Testis (tissue), 5 donors: Measurements from ENCODE around the gene MYG1. TPM values are rescaled to one million over a fixed set of nuclear protein-coding genes. Genes with fewer than 3 reads are reported as not detected.

ENCODE experiments used
- DNase-seq: peaks from one replicate; pipeline ENCODE4 v3.0.0-alpha.2; 2019
- H3K27ac ChIP-seq, 2 donors: fragments of 200-600 bp; sonication (generic); one replicate each; pipeline ENCODE4 v1.5.1; 2019
- H3K27me3 ChIP-seq: fragments of 200-600 bp; sonication (generic); one replicate; pipeline ENCODE4 v1.5.1; 2019
- H3K36me3 ChIP-seq: fragments of 200-600 bp; sonication (generic); one replicate; pipeline ENCODE4 v1.5.1; 2017; ENCODE audit warnings: low read depth; ENCODE audit errors: missing control alignments
- H3K4me1 ChIP-seq: fragments of 200-600 bp; sonication (generic); one replicate; pipeline ENCODE4 v1.5.1; 2019
- H3K4me3 ChIP-seq, 2 donors: fragments of 200-600 bp; sonication (generic); one replicate each; pipeline ENCODE4 v1.5.1; 2017 to 2019
- H3K9me3 ChIP-seq: fragments of 200-600 bp; sonication (generic); one replicate; pipeline ENCODE4 v1.5.1; 2017
- POLR2A ChIP-seq: fragments of 450-650 bp; IDR thresholded peaks from one replicate; pipeline ENCODE4 v1.6.1; 2017; ENCODE audit warnings: antibody characterized with exemption, mild to moderate bottlenecking, moderate library complexity
- WGBS, 2 donors: methylation state at CpG; one replicate each; pipeline ENCODE4 v1.1.5; 2018; 5-methylcytosine and 5-hydroxymethylcytosine counted together
- intact Hi-C: fragments of 100-400 bp; cut with DNase I; formaldehyde crosslinking; loops from one replicate; pipeline ENCODE4 v1.15.1; 2023; ENCODE audit warnings: low total_unique reads
- long read RNA-seq, 2 donors: transcript quantifications; one replicate each; lab custom pipeline, GENCODE V29; 2026
- polyA plus RNA-seq: library from polyadenylated mRNA; stranded (reverse); fragments of 350-450 nt; fragmentation: Illumina TruSeq; extraction: RNeasy Lipid Tissue Mini Kit (QIAGEN cat#74804); gene quantifications from one replicate; pipeline ENCODE4 v1.2.3, GENCODE V29; 2014; ENCODE audit warnings: low read depth, low replicate concordance; ENCODE audit not compliant: insufficient read depth
- total RNA-seq, 2 donors: library from RNA; depleted of rRNA; stranded (reverse); fragments of >200 nt; gene quantifications; one replicate each; pipeline ENCODE4 v1.2.3, GENCODE V29; 2016
- TF ChIP-seq, protein P1 (sequence below), 3 experiments: fragments of 450-650 bp in 2 of 3; fragments of 200-600 bp in 1 of 3; sonication (generic) in 1 of 3; IDR thresholded peaks; one replicate each; pipeline ENCODE4 v1.5.1; 2016 to 2019; ENCODE audit warnings: antibody characterized with exemption in 3 of 3, mild to moderate bottlenecking in 2 of 3, moderate library complexity in 1 of 3

Gene MYG1, protein sequence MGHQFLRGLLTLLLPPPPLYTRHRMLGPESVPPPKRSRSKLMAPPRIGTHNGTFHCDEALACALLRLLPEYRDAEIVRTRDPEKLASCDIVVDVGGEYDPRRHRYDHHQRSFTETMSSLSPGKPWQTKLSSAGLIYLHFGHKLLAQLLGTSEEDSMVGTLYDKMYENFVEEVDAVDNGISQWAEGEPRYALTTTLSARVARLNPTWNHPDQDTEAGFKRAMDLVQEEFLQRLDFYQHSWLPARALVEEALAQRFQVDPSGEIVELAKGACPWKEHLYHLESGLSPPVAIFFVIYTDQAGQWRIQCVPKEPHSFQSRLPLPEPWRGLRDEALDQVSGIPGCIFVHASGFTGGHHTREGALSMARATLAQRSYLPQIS
- 100 to 1,000 TPM; 106 to 117 TPM for total RNA-seq
- polyA plus RNA-seq: 287 TPM
- long read RNA-seq, donor 1, transcript C12orf10-201 (7 exons, 1,192 nt): major isoform, 31 of 44 reads
- long read RNA-seq, donor 1, partial matches to known transcripts: 8 of 44 reads
- long read RNA-seq, donor 1, other reads (novel, unspliced or antisense): 0 of 44 reads
- long read RNA-seq, donor 2, transcript C12orf10-201 (7 exons, 1,192 nt): major isoform, 16 of 24 reads
- long read RNA-seq, donor 2, partial matches to known transcripts: 0 of 24 reads
- long read RNA-seq, donor 2, other reads (novel, unspliced or antisense): 0 of 24 reads

DNA sequence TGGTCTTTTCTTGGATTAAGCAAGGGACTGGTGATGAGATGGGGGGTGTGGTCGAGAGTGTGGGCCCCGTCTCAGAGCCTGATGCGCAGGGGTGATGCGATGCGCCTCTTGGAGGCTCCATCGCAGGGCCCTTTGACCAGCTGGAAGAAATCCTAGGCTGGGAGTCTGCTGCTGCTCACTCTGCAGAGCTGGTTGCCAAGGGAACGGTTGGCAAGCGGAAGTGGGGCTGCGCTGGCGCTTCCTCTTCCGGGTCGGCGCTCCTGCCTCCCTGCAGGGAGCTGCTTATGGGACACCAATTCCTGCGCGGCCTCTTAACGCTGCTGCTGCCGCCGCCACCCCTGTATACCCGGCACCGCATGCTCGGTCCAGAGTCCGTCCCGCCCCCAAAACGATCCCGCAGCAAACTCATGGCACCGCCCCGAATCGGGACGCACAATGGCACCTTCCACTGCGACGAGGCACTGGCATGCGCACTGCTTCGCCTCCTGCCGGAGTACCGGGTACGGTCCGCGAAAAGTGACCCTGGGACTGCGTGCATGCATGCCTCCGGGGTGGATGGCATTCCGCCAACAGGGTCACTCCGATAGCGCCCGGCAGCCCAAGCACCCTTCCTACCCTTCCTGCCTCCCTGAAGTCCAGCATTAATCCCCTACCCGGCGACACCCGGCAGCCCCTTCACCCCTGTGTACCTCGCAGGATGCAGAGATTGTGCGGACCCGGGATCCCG, at the start of gene MYG1:
Gene MYG1 (plus strand): TSS at position 242 of the 727 bp plus-strand sequence. CDS start 43 bp downstream, at position 285.
- TF ChIP-seq, protein P1, sequence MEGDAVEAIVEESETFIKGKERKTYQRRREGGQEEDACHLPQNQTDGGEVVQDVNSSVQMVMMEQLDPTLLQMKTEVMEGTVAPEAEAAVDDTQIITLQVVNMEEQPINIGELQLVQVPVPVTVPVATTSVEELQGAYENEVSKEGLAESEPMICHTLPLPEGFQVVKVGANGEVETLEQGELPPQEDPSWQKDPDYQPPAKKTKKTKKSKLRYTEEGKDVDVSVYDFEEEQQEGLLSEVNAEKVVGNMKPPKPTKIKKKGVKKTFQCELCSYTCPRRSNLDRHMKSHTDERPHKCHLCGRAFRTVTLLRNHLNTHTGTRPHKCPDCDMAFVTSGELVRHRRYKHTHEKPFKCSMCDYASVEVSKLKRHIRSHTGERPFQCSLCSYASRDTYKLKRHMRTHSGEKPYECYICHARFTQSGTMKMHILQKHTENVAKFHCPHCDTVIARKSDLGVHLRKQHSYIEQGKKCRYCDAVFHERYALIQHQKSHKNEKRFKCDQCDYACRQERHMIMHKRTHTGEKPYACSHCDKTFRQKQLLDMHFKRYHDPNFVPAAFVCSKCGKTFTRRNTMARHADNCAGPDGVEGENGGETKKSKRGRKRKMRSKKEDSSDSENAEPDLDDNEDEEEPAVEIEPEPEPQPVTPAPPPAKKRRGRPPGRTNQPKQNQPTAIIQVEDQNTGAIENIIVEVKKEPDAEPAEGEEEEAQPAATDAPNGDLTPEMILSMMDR (IDR thresholded peaks at IDR 0.05): no peak
- no peak for TF ChIP-seq POLR2A
- WGBS, 2 donors: 0 to 3% methylated on average over 11 to 50 of the region's 51 CpGs
- intact Hi-C loops: no loop called here
- Histone ChIP-seq H3K9me3 (no peaks in the 10 kb centered on the region), H3K4me1 (peaks cover 22% of the 10 kb centered on the region), H3K36me3 (no peaks in the 10 kb centered on the region), H3K27ac (peak within 1 kb of the TSS; percentile 21 to 50), H3K27me3 (no peaks in the 10 kb centered on the region), H3K4me3 (peak within 1 kb of the TSS; percentile 72 to 87)
- DNase-seq: peak; percentile 95

DNA sequence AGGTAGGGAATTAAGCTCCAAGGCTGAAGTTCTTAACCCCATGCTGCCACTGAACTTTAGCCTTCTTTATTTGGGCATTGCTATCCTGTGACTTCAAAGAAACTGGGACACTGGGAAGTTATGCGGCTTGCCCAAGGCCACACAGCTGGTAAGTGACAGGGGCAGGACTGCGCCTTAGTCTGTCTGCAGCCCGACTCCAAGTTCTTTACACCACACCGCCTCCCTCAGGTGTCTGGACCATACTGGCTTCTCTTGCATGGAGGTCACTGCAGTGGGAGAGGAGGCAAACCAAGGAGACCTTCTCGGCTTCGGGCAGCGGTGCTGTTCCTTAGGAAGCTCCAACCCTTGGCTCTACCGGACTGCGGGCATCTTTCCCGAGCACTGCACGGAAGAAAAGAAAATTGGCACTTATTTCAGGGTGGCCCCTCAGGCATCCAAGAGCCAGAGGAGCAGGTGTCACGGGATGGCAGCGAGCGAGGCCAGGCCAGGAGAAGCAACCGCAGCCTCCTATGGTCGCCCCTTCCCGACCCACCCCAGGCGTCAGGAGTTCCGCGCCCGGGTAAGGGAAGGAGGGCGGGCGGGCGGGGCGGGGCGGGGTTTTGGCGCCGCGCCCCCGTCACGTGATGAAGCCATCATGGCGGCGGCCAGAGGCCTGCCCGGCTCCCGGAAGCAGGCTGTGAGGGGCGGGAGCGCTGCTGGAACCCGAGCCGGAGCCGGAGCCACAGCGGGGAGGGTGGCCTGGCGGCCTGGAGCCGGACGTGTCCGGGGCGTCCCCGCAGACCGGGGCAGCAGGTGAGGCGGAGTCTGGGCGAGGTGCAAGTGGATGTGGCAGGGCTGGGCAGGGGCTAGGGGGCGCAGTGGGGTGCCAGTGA, 47.8 kb upstream of the MYG1 start:
- DNase-seq: peak; percentile 82
- H3K4me3 ChIP-seq: peak overlapping the region; percentile 82 to 94
- peaks cover 20% of the 10 kb centered on the region for H3K4me1 ChIP-seq
- no peaks in the 10 kb centered on the region for H3K36me3 ChIP-seq
- H3K27me3 ChIP-seq: no peaks in the 10 kb centered on the region
- TF ChIP-seq, protein P1 (IDR thresholded peaks at IDR 0.05): peak in 2 of 3 experiments; percentile 20 to 36
- no peak for TF ChIP-seq POLR2A
- intact Hi-C loops: loop anchor here (5.0 kb wide), 1 partner anchor 34 kb away; no protein-coding TSS in a partner anchor
- whole genome bisulfite sequencing, 2 donors: 0 to 1% methylated on average over 33 to 51 of the region's 51 CpGs
- peak overlapping the region; percentile 84 to 93 for H3K27ac ChIP-seq
- H3K9me3 ChIP-seq: no peaks in the 10 kb centered on the region

DNA sequence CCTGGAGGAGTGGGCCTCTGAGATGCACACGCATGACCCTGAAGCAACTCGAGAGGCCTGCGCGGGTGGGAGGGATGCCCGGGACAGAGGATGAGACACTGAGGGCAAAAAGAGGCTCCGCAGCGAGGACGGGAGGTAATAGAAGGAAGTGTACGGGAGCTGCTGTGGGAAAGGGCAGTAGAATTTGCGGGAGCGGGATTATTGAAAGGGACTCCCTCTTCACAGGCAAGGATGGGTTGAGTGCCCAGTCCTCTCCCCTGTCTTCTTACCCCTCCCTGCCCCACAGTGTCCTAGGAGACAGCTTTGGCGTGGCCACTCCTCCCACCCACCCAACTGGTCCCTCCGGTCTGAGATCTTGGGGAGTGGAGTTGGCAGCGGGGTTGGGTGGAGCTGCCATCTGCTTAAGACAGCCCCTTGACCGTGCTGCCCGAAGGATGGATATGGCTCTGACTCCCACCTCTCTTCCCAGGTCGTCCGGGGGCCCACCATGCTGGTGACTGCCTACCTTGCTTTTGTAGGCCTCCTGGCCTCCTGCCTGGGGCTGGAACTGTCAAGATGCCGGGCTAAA, 47.1 kb upstream of the MYG1 start:
- WGBS, 2 donors: 2 to 4% methylated on average over 14 to 19 of the region's 19 CpGs
- TF ChIP-seq, protein P1 (IDR thresholded peaks at IDR 0.05): no peak
- TF ChIP-seq POLR2A: no peak
- Histone ChIP-seq H3K4me3 (peak overlapping the region; percentile 82 to 94), H3K27ac (peak overlapping the region; percentile 84 to 93), H3K27me3 (no peaks in the 10 kb centered on the region), H3K9me3 (no peaks in the 10 kb centered on the region), H3K36me3 (no peaks in the 10 kb centered on the region), H3K4me1 (peaks cover 20% of the 10 kb centered on the region)
- intact Hi-C loops: loop anchor here (5.0 kb wide), 1 partner anchor 35 kb away; no protein-coding TSS in a partner anchor
- no peak for DNase-seq

DNA sequence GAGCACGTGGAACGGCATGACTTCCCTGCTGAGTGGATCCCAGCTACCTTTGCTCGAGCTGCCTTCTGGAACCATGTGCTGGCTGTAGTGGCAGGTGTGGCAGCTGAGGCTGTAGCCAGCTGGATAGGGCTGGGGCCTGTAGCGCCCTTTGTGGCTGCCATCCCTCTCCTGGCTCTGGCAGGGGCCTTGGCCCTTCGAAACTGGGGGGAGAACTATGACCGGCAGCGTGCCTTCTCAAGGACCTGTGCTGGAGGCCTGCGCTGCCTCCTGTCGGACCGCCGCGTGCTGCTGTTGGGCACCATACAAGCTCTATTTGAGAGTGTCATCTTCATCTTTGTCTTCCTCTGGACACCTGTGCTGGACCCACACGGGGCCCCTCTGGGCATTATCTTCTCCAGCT, 46.2 kb upstream of the MYG1 start:
- Histone ChIP-seq H3K36me3 (no peaks in the 10 kb centered on the region), H3K27ac (no peak overlapping the region), H3K4me3 (no peak overlapping the region), H3K27me3 (no peaks in the 10 kb centered on the region), H3K9me3 (no peaks in the 10 kb centered on the region), H3K4me1 (peaks cover 20% of the 10 kb centered on the region)
- no peak for TF ChIP-seq POLR2A
- TF ChIP-seq, protein P1 (IDR thresholded peaks at IDR 0.05): no peak
- WGBS, 2 donors: 89 to 93% methylated on average over 12 to 13 of the region's 13 CpGs
- DNase-seq: no peak
- intact Hi-C loops: loop anchor here (5.0 kb wide), 1 partner anchor 36 kb away; no protein-coding TSS in a partner anchor
